ENCODE results near the gene DOCK6.
A peak's percentile ranks its signal among the peaks of the same experiment; 100 is the strongest.

DOCK6 gene

DNA sequence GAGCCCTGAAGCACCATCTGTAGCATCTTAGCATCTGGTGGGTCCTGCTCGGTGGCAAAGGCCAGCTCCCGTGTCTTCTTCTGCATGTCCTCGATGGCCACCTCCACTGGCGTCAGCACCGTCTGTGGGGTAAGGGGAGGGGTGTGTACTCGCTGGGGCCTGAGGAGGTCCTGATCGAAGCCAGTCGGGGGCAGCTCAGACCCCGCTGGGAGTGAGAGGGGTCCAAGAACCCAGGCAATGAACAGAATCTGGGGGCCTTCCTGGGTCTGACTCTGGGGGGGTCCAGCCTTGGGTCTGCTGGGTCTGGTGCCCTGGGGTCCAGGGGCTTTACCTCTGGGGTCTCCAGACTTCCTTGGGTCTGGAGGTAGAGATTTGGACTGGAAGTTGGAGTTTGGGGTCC lies 61.4 kb downstream of the DOCK6 start:
- Histone ChIP-seq H3K4me1 (ENCODE audit: control insufficient read depth, insufficient read depth, low read length) (0 out of 2 replicates have a peak, but pooled peaks cover 2% of the 10 kb centered on the region), H3K4me3 (ENCODE audit: low read depth, low read length) (no peak overlapping the region), H3K9me3 (ENCODE audit: control insufficient read depth, insufficient read depth, low read depth, low read length) (no peaks in the 10 kb centered on the region), H3K27ac (ENCODE audit: extremely low read depth, low read depth, low read length) (no peak overlapping the region), H3K36me3 (ENCODE audit: control insufficient read depth in 2 of 2, insufficient read depth in 1 of 2, low read length in 2 of 2) (peaks cover 0 to 4% of the 10 kb centered on the region in 2 experiments; a peak in 2 of 3 replicates)
- POLR2A ChIA-PET = no interaction called here
- CTCF ChIA-PET = interaction anchor here (0.7 kb wide), 1 partner anchor 174 kb away, joined by 4 read pairs; no protein-coding TSS in a partner anchor
- TF ChIP-seq, protein P1, sequence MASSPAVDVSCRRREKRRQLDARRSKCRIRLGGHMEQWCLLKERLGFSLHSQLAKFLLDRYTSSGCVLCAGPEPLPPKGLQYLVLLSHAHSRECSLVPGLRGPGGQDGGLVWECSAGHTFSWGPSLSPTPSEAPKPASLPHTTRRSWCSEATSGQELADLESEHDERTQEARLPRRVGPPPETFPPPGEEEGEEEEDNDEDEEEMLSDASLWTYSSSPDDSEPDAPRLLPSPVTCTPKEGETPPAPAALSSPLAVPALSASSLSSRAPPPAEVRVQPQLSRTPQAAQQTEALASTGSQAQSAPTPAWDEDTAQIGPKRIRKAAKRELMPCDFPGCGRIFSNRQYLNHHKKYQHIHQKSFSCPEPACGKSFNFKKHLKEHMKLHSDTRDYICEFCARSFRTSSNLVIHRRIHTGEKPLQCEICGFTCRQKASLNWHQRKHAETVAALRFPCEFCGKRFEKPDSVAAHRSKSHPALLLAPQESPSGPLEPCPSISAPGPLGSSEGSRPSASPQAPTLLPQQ (tag by site-specific recombination; IDR thresholded peaks at IDR 0.05) = no peak
- TF ChIP-seq GLIS2 (tag by site-specific recombination; IDR thresholded peaks at IDR 0.05) = 0 out of 2 replicates have a peak, but pooled peaks have one; percentile 15
- no peak for TF ChIP-seq ZNF350 (tag by site-specific recombination; IDR thresholded peaks at IDR 0.05)
- no peak for TF ChIP-seq ZNF658 (tag by site-specific recombination; IDR thresholded peaks at IDR 0.05)

DNA sequence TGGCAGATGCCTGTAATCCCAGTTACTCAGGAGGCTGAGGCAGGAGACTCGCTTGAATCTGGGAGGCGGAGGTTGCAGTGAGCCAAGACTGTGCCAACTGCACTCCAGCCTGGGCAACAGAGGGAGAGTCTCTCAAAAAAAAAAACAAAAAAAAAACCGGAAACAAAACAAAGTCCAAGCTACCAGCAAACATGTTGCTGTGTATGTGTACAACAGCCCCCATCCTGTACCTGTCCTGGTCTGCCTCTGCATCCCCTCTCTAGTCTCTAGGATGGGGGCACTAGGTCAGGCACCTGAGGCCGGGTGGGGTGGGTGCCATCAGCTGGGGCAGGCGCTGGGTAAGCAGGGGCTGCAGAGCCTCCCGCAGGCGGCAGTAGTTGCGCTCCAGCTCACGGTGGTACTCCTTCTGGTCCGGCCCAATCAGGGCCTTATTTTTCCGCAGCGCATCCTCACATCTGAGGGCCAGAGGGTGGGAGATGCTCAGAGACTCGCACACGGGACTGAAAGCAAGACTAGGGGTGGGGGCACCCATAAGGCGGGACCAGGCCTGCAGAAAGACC lies 62.2 kb downstream of the DOCK6 start:
- no peak overlapping the region for H3K4me3 ChIP-seq (ENCODE audit: low read depth, low read length)
- H3K36me3 ChIP-seq (ENCODE audit: control insufficient read depth in 2 of 2, insufficient read depth in 1 of 2, low read length in 2 of 2) = peaks cover 0 to 10% of the 10 kb centered on the region in 2 experiments; a peak in 1 of 3 replicates
- peak; percentile 95 for TF ChIP-seq ZNF157 (tag by site-specific recombination; IDR thresholded peaks at IDR 0.05)
- no peak for TF ChIP-seq EGR2 (tag by site-specific recombination; IDR thresholded peaks at IDR 0.05; ENCODE audit: low read depth)
- no peaks in the 10 kb centered on the region for H3K9me3 ChIP-seq (ENCODE audit: control insufficient read depth, insufficient read depth, low read depth, low read length)
- CTCF ChIA-PET = interaction anchor here (0.5 to 1.8 kb wide), 4 partner anchors 74 to 208 kb away, joined by 3 to 5 read pairs (median 4); no protein-coding TSS in a partner anchor
- POLR2A ChIA-PET = interaction anchor here (0.6 kb wide), 1 partner anchor 39 kb away, joined by 3 read pairs; no protein-coding TSS in a partner anchor
- 0 out of 2 replicates have a peak, but pooled peaks cover 2% of the 10 kb centered on the region for H3K4me1 ChIP-seq (ENCODE audit: control insufficient read depth, insufficient read depth, low read length)
- H3K27ac ChIP-seq (ENCODE audit: extremely low read depth, low read depth, low read length) = no peak overlapping the region

DNA sequence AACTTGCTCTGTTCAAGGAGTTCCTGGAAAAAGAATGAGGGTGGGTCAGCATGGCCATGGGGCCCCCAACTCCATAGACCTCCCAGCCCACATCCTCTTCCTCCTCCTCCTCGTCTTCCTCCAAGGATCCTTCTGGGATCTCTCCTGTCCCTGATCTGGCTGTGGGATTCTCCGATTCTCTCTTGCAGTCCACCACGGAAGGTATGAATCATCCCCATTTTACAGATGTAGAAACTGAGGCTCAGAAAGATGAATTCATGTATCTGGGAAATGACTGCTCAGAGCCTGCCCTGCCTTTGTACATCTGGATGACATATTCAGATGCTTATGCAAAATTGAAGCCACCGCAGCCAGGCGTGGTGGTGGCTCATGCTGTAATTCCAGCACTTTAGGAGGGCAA lies 62.8 kb downstream of the DOCK6 start:
- no peaks in the 10 kb centered on the region for H3K9me3 ChIP-seq (ENCODE audit: control insufficient read depth, insufficient read depth, low read depth, low read length)
- peaks cover 0 to 10% of the 10 kb centered on the region in 2 experiments; a peak in 1 of 3 replicates for H3K36me3 ChIP-seq (ENCODE audit: control insufficient read depth in 2 of 2, insufficient read depth in 1 of 2, low read length in 2 of 2)
- CTCF ChIA-PET = interaction anchor here (0.5 to 1.8 kb wide), 3 partner anchors 62 to 207 kb away, joined by 3 to 5 read pairs (median 3); no protein-coding TSS in a partner anchor
- TF ChIP-seq KLF8 (tag by site-specific recombination; IDR thresholded peaks at IDR 0.05) (0 out of 2 replicates have a peak, but pooled peaks have one; percentile 49), GLI4 (tag by site-specific recombination; IDR thresholded peaks at IDR 0.05) (no peak), ZBTB1 (tag by site-specific recombination; IDR thresholded peaks at IDR 0.05) (no peak), ZBTB7A (tag by site-specific recombination; IDR thresholded peaks at IDR 0.05; ENCODE audit: low read depth) (0 out of 2 replicates have a peak, but pooled peaks have one; percentile 34)
- TF ChIP-seq, protein P2, sequence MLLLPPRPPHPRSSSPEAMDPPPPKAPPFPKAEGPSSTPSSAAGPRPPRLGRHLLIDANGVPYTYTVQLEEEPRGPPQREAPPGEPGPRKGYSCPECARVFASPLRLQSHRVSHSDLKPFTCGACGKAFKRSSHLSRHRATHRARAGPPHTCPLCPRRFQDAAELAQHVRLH (tag by site-specific recombination; IDR thresholded peaks at IDR 0.05) = 0 out of 2 replicates have a peak, but pooled peaks have one; percentile 19
- TF ChIP-seq, protein P3, sequence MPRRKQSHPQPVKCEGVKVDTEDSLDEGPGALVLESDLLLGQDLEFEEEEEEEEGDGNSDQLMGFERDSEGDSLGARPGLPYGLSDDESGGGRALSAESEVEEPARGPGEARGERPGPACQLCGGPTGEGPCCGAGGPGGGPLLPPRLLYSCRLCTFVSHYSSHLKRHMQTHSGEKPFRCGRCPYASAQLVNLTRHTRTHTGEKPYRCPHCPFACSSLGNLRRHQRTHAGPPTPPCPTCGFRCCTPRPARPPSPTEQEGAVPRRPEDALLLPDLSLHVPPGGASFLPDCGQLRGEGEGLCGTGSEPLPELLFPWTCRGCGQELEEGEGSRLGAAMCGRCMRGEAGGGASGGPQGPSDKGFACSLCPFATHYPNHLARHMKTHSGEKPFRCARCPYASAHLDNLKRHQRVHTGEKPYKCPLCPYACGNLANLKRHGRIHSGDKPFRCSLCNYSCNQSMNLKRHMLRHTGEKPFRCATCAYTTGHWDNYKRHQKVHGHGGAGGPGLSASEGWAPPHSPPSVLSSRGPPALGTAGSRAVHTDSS (tag by site-specific recombination; IDR thresholded peaks at IDR 0.05) = peak; percentile 70; the same call in 1 of the 2 replicates
- no peak overlapping the region for H3K4me3 ChIP-seq (ENCODE audit: low read depth, low read length)
- H3K4me1 ChIP-seq (ENCODE audit: control insufficient read depth, insufficient read depth, low read length) = 0 out of 2 replicates have a peak, but pooled peaks cover 2% of the 10 kb centered on the region
- POLR2A ChIA-PET = no interaction called here
- no peak overlapping the region for H3K27ac ChIP-seq (ENCODE audit: extremely low read depth, low read depth, low read length)

DNA sequence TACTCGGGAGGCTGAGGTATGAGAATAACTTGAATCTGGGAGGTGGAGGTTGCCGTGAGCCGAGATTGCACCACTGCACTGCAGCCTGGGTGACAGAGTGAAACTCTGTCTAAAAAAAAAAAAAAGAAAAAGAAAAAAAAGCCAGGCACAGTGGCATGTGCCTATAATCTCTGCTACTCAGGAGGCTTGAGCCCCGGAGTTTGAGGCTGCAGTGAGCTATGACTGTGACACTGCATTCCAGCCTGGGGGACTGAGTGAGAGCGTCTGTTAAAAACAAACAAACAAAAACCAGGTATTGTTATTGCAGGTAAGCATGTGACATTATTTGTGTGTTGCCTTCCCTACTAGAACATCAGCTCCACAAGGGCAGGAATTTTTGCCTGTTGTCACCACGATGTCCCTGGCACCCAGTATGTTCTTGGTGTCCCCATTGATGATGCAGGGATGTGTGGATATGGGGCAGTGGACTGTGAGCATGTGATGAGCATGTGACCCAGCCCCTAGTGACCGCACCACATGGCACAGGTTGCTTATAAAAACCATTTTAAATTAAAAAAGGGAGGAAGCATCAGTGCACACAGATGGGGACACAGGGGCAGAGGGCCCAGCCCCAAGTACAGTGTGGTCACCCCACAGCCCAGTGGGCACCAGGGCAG lies 63.4 kb downstream of the DOCK6 start:
- H3K4me1 ChIP-seq (ENCODE audit: control insufficient read depth, insufficient read depth, low read length) = 0 out of 2 replicates have a peak, but pooled peaks cover 2% of the 10 kb centered on the region
- H3K36me3 ChIP-seq (ENCODE audit: control insufficient read depth in 2 of 2, insufficient read depth in 1 of 2, low read length in 2 of 2) = peaks cover 0 to 15% of the 10 kb centered on the region in 2 experiments; a peak in 1 of 3 replicates
- POLR2A ChIA-PET = interaction anchor here (2.1 kb wide), 1 partner anchor 56 kb away, joined by 17 read pairs; no protein-coding TSS in a partner anchor
- H3K4me3 ChIP-seq (ENCODE audit: low read depth, low read length) = no peak overlapping the region
- TF ChIP-seq KLF16 (tag by site-specific recombination; IDR thresholded peaks at IDR 0.05) (no peak), YY1 (tag by site-specific recombination; IDR thresholded peaks at IDR 0.05) (no peak), ZNF354C (tag by site-specific recombination; IDR thresholded peaks at IDR 0.05; ENCODE audit: borderline replicate concordance, low read depth) (no peak)
- CTCF ChIA-PET = interaction anchor here (0.6 to 1.8 kb wide), 4 partner anchors 8 to 73 kb away, joined by 3 to 5 read pairs (median 3); no protein-coding TSS in a partner anchor
- H3K9me3 ChIP-seq (ENCODE audit: control insufficient read depth, insufficient read depth, low read depth, low read length) = no peaks in the 10 kb centered on the region
- no peak overlapping the region for H3K27ac ChIP-seq (ENCODE audit: extremely low read depth, low read depth, low read length)
